Fibroblast of peridontal ligament (primary cell): Measurements from ENCODE around the gene MAPK14.

Source experiments
- DNase-seq: peaks from one replicate; pipeline ENCODE4 v3.0.0-alpha.2; 2010; ENCODE audit errors: extremely low read depth

Gene MAPK14

DNA sequence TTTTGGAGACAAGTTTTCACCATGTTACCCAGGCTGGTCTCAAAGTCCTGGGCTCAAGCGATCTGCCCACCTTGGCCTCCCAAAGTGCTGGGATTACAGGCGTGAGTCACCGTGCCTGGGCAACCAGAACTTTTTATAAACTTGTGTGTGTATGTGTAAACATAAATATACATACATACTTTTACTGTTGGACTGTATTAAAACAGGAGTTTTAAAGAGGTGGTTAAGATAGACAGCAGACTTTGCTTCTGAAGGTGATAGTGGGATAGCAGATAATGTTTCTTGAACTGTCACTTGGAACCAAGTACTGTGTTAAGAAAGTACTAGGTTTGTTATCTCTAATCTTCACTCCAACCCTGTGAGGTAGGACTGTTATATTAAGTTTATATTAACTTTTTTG, 74.1 kb downstream of the MAPK14 start:
- DNase-seq, result no peak

- DNase-seq, result no peak
These were observed 75.2 kb downstream of the MAPK14 start for GRCh38 chr6:36102853-36103252.

DNA sequence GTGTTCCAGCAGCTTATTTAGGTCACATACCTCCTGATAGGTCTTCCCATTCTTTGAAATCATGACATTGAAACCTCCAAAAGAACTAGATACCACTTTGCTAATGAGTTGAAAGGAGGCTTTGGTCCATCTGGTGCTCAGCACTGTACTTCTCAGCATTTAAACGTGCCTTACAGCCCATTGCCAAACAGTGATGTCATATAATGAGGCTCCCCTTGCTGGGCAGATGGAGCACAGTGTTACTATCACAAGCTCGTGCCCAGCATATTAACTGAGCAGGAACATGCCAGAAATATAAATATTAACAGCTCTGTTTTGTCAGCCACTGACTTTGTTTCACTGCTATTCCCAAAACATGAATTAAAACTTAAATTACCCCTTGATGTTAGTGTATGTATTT, 77.2 kb downstream of the MAPK14 start:
- peak; percentile 37 for DNase-seq

- no peak for DNase-seq
These were observed 81.5 kb downstream of the MAPK14 start for GRCh38 chr6:36109092-36109491.

GRCh38 chr6:36110050-36110449, 82.4 kb downstream of the MAPK14 start:
- DNase-seq, result no peak

- DNase-seq, result no peak
These were observed 83.3 kb downstream of the MAPK14 start for GRCh38 chr6:36110863-36111262.

- DNase-seq, result no peak
These were observed 83.9 kb downstream of the MAPK14 start for GRCh38 chr6:36111526-36111925.

- DNase-seq, result no peak
These were observed 85.4 kb downstream of the MAPK14 start for GRCh38 chr6:36113049-36113448.

- peak; percentile 31 for DNase-seq
These were observed 86.1 kb downstream of the MAPK14 start for GRCh38 chr6:36113703-36114102.

GRCh38 chr6:36114798-36115408, 87.3 kb downstream of the MAPK14 start:
- DNase-seq, result no peak

DNA sequence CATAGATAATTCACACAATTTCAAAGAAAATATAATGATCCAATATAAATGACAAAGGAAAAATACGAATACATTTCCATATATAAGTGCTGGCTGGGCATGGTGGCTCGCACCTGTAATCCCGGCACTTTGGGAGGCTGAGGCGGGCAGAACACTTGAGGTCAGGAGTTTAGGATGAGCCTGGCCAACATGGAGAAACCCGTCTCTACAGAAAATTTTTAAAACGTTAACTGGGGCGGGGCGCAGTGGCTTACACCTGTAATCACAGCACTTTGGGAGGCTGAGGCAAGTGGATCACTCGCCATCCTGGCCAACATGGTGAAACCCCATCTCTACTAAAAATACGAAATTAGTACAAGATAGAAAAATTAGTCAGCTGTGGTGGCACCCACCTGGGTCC, 87.8 kb downstream of the MAPK14 start:
- no peak for DNase-seq

- DNase-seq, result no peak
These were observed 88.7 kb downstream of the MAPK14 start for GRCh38 chr6:36116066-36116864.

DNA sequence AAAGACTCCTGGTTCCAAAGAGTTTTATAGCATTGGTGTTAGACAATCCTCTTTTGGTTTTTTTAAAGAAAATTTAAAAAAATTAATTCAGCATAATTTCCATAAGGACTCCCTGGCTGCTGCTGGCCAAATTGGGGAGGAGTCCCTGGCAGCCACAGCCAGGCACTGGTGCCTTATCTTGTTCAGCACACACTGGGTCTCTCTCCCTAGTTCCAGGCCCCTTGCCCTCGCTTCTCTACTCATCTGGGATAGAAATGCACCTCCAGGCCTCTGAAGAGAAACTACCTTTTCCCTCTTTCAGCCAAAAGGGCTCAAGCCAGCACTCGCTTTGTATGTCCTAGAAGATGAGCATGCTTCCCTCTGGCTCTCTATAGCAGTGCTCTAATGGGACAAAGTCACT, 89.3 kb downstream of the MAPK14 start:
- no peak for DNase-seq

GRCh38 chr6:36117658-36118549, 90.3 kb downstream of the MAPK14 start:
- DNase-seq, result no peak

GRCh38 chr6:36118550-36119107, 91.0 kb downstream of the MAPK14 start:
- no peak for DNase-seq

- no peak for DNase-seq
These were observed 91.6 kb downstream of the MAPK14 start for GRCh38 chr6:36119209-36119608.

- no peak for DNase-seq
These were observed 92.4 kb downstream of the MAPK14 start for GRCh38 chr6:36120018-36120417.

- DNase-seq, result no peak
These were observed 92.9 kb downstream of the MAPK14 start for GRCh38 chr6:36120539-36120938.

DNA sequence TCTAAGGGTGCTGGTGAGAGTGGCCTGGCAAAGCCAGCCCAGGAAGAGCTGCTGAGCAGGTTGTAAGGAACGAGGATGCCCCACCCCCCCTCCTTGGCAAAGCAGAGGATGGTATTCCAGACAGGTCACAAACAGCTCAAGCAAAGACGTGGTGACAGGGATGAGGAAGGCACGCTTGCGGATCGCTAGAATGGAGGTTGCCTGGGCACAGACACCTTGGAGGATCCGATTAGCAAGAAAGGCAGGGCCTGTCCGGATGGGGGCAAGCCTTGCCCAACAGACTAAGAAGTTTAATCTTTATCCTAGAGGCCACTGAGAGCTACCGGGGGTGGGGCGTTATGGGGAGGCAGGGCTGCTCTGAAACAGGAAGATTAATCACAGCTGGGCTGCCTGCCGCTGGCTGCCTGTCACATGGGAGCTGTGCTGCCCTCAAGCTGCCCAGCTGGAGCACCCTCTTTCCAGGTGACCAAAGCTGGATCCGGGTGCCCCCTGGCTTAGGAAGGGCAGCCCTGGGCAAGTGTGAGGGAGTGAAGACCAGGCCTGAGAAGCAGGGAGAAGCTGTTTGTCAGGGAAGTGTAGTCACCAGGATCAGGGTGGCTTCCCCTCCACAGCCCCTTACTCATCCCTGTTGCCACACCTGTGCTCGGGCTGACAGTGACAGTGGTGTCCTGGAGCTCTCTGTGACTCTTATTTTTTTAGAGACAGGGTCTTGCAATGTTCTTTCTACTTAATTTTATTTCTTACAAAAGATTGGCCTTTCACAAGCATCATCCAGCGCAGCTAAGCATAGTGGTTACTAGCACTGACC, 93.6 kb downstream of the MAPK14 start:
- DNase-seq, result peak; percentile 49

GRCh38 chr6:36121787-36122494, 94.3 kb downstream of the MAPK14 start:
- no peak for DNase-seq
